Parathyroid adenoma (tissue), 2 donors: ENCODE results near the gene LYZL6.
"Not testable (repeated sequence)": the region's sequence is repeated elsewhere in the genome, so short reads cannot be mapped to it uniquely, and the experiment has no call there.

Experiments used
- H2AFZ ChIP-seq: fragments of 300-600 bp; sonication (generic); one replicate; pipeline ENCODE4 v1.7.0; 2017; ENCODE audit warnings: antibody characterized with exemption, mild to moderate bottlenecking
- H3K27ac ChIP-seq: fragments of 300-600 bp; sonication (generic); one replicate; pipeline ENCODE4 v1.7.0; 2017
- H3K27me3 ChIP-seq: fragments of 300-600 bp; sonication (generic); one replicate; pipeline ENCODE4 v1.7.0; 2017; ENCODE audit warnings: low read length; ENCODE audit not compliant: control insufficient read depth, insufficient read depth
- H3K36me3 ChIP-seq: fragments of 300-600 bp; sonication (generic); one replicate; pipeline ENCODE4 v1.7.0; 2017; ENCODE audit warnings: low read length; ENCODE audit not compliant: control insufficient read depth, insufficient read depth
- H3K4me1 ChIP-seq: fragments of 300-600 bp; sonication (generic); one replicate; pipeline ENCODE4 v1.7.0; 2017; ENCODE audit warnings: control low read depth
- H3K4me2 ChIP-seq: fragments of 300-600 bp; sonication (generic); one replicate; pipeline ENCODE4 v1.7.0; 2017; ENCODE audit warnings: low read length
- H3K4me3 ChIP-seq: fragments of 300-600 bp; sonication (generic); one replicate; pipeline ENCODE4 v1.7.0; 2017; ENCODE audit warnings: low read depth, low read length
- H3K79me2 ChIP-seq: fragments of 300-600 bp; sonication (generic); one replicate; pipeline ENCODE4 v1.7.0; 2017; ENCODE audit warnings: control low read depth
- H3K9ac ChIP-seq: fragments of 300-600 bp; sonication (generic); one replicate; pipeline ENCODE4 v1.7.0; 2017; ENCODE audit warnings: mild to moderate bottlenecking
- H3K9me3 ChIP-seq: fragments of 300-600 bp; sonication (generic); one replicate; pipeline ENCODE4 v1.7.0; 2017; ENCODE audit warnings: low read length; ENCODE audit not compliant: control insufficient read depth
- TF ChIP-seq, protein P1 (sequence below): fragments of 300-600 bp; sonication (generic); IDR thresholded peaks from one replicate; pipeline ENCODE4 v1.7.0; 2017; ENCODE audit warnings: antibody characterized with exemption, mild to moderate bottlenecking
- donor health status: primary hyperparathyroidism.

LYZL6 gene

DNA sequence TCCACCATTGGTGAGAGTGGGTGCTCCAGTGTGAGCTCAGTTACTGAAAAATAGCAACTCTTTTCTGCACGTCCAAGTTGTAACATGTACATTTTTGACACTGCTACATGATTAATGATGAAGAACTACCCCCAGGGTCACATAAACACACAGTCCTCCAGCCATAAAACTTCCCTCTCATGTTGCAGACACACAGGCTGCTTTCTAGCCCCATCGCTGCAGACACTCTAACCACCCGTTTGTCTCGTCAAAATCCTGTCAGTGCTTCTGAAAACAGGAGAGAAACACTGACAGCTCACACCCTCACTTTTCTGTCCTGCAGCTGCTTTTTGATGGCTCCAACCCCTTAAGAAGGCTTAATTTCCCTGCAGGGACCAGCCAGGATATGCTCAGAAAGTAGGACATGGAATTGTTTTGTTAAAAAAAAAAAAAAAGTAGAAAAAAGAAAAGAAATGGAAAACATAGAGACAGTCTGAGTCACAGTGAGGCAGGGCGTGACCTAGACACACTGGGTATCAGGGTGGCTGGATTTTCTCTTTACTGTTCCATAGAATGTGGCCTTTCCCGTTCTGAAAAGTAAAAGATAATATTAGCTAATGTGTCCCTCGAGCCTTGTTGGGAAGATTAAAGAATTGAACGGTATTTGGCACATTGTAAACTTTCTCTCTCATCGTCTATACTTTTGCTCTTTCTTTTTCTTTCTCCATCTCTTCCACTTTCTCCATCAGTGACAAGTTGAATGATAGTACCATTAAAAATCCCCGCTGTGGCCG is 42.6 kb downstream of the LYZL6 start:
- Histone ChIP-seq H3K9ac (no peak overlapping the region), H3K4me1 (no peaks in the 10 kb centered on the region), H3K27me3 (no peaks in the 10 kb centered on the region), H3K79me2 (no peaks in the 10 kb centered on the region), H3K36me3 (no peaks in the 10 kb centered on the region), H3K4me2 (no peak overlapping the region), H2AFZ (no peak overlapping the region), H3K27ac (no peak overlapping the region), H3K9me3 (no peaks in the 10 kb centered on the region), H3K4me3 (no peak overlapping the region)
- TF ChIP-seq, protein P1, sequence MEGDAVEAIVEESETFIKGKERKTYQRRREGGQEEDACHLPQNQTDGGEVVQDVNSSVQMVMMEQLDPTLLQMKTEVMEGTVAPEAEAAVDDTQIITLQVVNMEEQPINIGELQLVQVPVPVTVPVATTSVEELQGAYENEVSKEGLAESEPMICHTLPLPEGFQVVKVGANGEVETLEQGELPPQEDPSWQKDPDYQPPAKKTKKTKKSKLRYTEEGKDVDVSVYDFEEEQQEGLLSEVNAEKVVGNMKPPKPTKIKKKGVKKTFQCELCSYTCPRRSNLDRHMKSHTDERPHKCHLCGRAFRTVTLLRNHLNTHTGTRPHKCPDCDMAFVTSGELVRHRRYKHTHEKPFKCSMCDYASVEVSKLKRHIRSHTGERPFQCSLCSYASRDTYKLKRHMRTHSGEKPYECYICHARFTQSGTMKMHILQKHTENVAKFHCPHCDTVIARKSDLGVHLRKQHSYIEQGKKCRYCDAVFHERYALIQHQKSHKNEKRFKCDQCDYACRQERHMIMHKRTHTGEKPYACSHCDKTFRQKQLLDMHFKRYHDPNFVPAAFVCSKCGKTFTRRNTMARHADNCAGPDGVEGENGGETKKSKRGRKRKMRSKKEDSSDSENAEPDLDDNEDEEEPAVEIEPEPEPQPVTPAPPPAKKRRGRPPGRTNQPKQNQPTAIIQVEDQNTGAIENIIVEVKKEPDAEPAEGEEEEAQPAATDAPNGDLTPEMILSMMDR = no peak

DNA sequence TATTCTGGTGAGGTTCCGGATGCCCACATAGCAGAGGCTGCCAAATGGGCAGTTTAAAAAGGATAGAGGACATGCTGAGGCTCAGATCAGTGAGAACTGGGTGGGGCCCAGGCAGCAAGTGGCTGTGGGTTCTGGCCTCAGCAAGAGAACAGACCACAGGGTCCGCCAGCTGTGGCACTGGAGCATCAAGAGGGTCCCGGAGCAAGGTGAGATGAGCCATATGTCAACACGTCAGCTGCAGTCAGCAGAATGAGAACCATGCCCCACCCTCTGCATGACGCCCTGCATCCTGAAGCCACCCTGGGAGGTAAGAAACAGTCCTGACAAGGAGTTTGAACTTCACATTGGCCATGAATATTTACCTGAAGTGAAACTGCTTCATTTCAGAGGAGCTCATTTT is 43.2 kb downstream of the LYZL6 start:
- Histone ChIP-seq H3K9me3 (no peaks in the 10 kb centered on the region), H3K9ac (no peak overlapping the region), H3K4me3 (no peak overlapping the region), H3K4me1 (no peaks in the 10 kb centered on the region), H3K27me3 (no peaks in the 10 kb centered on the region), H3K27ac (no peak overlapping the region), H3K36me3 (no peaks in the 10 kb centered on the region), H2AFZ (no peak overlapping the region), H3K79me2 (no peaks in the 10 kb centered on the region), H3K4me2 (no peak overlapping the region)
- TF ChIP-seq, protein P1 = no peak

DNA sequence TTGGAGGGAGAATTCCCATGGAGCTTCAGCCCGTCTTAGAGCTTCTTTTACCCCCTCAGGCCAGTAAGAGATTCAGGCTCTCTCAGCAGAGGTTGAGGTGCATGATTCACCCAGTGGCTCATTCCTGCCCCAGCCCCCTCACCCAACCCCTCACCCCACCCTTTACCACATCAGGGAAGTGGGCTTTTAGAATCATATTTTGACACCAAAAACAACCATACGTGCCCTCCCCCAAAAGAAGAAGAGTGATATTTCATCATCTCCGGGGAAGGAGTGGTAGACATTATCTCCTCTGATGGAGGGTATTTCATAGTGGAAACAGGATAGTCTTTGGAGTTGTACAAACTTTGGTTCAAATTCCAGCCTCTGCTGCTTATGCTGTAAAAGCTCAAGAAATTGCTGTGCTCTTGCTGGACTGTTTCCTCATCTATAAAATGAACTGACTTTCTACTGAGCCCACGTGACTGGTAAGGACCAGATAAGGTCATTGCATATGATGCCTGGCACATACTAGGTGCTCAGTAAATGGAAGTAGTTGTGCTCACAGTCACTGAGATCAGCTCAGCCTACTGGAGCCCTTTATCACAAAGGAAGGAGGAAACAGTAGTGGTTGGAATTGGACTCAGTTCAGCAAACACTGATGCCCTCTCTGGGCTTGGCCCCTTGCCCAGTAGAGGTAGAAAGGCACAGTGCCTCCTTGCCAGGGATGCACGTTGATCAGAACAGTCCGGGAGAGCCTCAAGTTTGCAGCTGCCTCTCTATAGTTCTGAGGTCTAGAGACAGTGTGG is 45.0 kb downstream of the LYZL6 start:
- TF ChIP-seq, protein P1 = no peak
- Histone ChIP-seq H3K9ac (no peak overlapping the region), H3K79me2 (no peaks in the 10 kb centered on the region), H3K4me3 (no peak overlapping the region), H3K27ac (no peak overlapping the region), H3K4me1 (no peaks in the 10 kb centered on the region), H3K9me3 (no peaks in the 10 kb centered on the region), H3K36me3 (no peaks in the 10 kb centered on the region), H3K27me3 (no peaks in the 10 kb centered on the region), H3K4me2 (no peak overlapping the region), H2AFZ (no peak overlapping the region)

DNA sequence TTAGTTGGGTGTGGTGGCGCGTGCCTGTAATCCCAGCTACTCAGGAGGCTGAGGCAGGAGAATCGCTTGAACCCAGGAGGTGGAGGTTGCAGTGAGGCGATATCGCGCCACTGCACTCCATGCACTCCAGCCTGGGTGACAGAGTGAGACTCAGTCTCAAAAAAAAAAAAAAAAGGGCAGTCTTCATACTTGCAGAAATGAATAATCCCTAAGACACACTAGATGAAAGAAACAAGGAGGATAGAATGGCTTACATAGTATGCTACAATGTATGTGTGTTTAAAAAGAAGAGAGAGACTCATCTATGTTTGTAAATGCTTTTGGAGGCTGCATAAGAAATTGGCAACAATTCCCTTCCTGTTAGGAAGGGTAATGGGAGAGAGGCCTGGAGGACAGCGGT is 45.7 kb downstream of the LYZL6 start:
- not testable (repeated sequence) for H3K4me1 ChIP-seq, H3K9ac ChIP-seq, H3K36me3 ChIP-seq, H3K27me3 ChIP-seq, H3K79me2 ChIP-seq, H3K4me2 ChIP-seq, H3K4me3 ChIP-seq, H3K27ac ChIP-seq, H2AFZ ChIP-seq, H3K9me3 ChIP-seq

DNA sequence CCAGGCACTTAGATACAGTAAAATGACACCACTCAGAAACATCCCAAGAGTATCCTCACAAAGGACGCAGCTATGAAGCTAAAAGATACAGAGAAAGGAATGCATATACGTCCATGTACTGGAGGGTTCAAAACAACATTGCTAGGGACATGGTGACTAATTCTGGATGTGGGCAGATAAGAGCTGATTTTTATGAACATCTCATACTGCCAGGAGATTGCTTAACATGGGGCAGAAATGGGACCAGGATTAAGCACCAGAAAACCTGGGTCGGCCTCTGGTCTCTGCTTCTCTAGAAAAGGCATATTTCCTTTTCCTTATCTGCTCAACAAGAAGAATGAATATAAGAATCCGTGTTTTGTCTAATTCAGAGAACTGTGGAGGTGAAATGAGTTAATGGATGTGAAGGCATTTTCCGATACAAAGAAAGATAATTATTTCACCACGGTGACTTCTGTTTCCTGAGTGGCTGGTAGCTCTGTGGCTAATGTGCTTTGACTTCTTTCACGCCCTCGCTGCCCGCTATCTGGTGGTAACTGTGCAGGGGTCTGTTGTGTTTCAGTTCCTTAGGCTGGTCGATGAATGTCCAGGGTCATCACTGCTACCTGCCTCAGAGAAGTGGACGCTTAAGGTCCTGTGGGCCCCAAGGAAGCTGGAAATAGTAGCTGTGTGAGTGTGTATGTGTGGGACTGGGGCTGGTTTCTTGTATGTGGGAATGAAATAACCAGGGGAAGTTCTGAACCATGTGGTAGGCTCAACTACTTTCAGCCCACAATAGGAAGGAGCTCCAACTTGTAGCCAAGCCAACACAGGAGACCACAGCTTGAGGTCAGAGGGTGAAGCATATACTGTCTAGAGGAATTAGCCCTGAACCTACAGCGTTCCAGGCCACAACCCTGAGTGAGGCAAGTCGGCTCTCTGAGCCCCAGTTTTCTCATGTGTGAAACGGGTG is 47.6 kb downstream of the LYZL6 start:
- Histone ChIP-seq H3K4me3 (no peak overlapping the region), H3K4me1 (no peaks in the 10 kb centered on the region), H3K27ac (no peak overlapping the region), H3K9me3 (no peaks in the 10 kb centered on the region), H3K4me2 (no peak overlapping the region), H3K9ac (no peak overlapping the region), H3K27me3 (no peaks in the 10 kb centered on the region), H3K36me3 (no peaks in the 10 kb centered on the region), H2AFZ (no peak overlapping the region), H3K79me2 (no peaks in the 10 kb centered on the region)
- TF ChIP-seq, protein P1 = no peak
